Measurements from ENCODE around the gene SPHKAP.

The SPHKAP gene

DNA sequence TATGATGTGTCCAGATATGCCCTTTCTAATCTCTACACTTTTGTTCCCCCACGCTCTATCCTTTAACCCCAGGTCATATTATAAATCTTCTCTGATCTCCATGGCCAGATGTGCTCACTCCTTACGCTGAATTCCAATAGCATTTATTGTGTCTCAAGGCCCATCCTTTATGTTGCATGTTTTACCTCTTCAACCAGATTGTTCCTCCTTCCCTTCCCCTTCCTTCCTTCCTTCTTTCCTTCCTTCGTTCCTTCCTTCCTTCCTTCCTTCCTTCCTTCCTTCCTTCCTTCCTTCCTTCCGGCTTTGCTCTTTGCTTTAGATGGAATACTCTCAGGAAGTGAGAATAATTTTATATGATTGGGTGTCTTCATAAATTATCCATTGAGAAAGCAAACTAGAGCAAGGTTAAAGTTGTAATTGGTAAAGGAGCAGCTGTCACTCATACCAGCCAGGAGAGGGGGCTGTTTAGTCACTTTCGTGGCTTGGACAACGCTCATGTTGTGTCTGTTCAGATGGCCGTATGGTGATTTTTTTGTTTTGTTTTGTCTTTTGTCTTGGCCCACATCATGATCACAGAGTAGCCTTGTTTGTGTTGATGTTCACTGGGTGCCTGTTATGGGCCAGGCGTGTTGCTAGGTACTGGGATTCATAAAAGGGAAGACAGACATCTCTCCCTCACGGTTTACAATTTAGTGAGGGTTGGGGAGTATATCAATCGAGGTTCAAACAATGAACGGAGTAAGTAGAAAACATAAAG, 242.0 kb downstream of the SPHKAP start:
- no peak for TF ChIP-seq YY1 (IDR thresholded peaks at IDR 0.05; ENCODE audit: low read depth)
- no peak for TF ChIP-seq ZBTB7A (IDR thresholded peaks at IDR 0.05; ENCODE audit: low read depth)
- TF ChIP-seq REST (IDR thresholded peaks at IDR 0.05; ENCODE audit: low read depth), result no peak
- peak; percentile 70 for TF ChIP-seq RAD21 (IDR thresholded peaks at IDR 0.05; ENCODE audit: low read depth)
- no peak for TF ChIP-seq USF1 (IDR thresholded peaks at IDR 0.05)
- TF ChIP-seq EP300 (IDR thresholded peaks at IDR 0.05; ENCODE audit: borderline replicate concordance), result no peak
- peak; percentile 74 for TF ChIP-seq TEAD4 (IDR thresholded peaks at IDR 0.05)
- TF ChIP-seq FOXM1 (IDR thresholded peaks at IDR 0.05; ENCODE audit: borderline replicate concordance, low read depth), result no peak

- TF ChIP-seq ZBTB7A (IDR thresholded peaks at IDR 0.05; ENCODE audit: low read depth), result no peak
- no peak for TF ChIP-seq FOXM1 (IDR thresholded peaks at IDR 0.05; ENCODE audit: borderline replicate concordance, low read depth)
- TF ChIP-seq REST (IDR thresholded peaks at IDR 0.05; ENCODE audit: low read depth), result no peak
- TF ChIP-seq RAD21 (IDR thresholded peaks at IDR 0.05; ENCODE audit: low read depth), result no peak
- no peak for TF ChIP-seq TCF12 (IDR thresholded peaks at IDR 0.05; ENCODE audit: low read depth)
- TF ChIP-seq CREB1 (IDR thresholded peaks at IDR 0.05; ENCODE audit: low read depth), result no peak
- no peak for TF ChIP-seq YY1 (IDR thresholded peaks at IDR 0.05; ENCODE audit: low read depth)
- no peak for TF ChIP-seq EP300 (IDR thresholded peaks at IDR 0.05; ENCODE audit: borderline replicate concordance)
- TF ChIP-seq TAF1 (IDR thresholded peaks at IDR 0.05; ENCODE audit: low read depth), result no peak
- TF ChIP-seq CEBPB (IDR thresholded peaks at IDR 0.05), result no peak
- TF ChIP-seq, protein P1, sequence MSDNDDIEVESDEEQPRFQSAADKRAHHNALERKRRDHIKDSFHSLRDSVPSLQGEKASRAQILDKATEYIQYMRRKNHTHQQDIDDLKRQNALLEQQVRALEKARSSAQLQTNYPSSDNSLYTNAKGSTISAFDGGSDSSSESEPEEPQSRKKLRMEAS (IDR thresholded peaks at IDR 0.05), result no peak
- TF ChIP-seq TEAD4 (IDR thresholded peaks at IDR 0.05), result no peak
Observed at GRCh38 chr2:227933884-227934283, 247.6 kb downstream of the SPHKAP start.

GRCh38 chr2:227932403-227932802, 249.1 kb downstream of the SPHKAP start:
- TF ChIP-seq RAD21 (IDR thresholded peaks at IDR 0.05; ENCODE audit: low read depth) (0 out of 2 replicates have a peak, but pooled peaks have one; percentile 5), YY1 (IDR thresholded peaks at IDR 0.05; ENCODE audit: low read depth) (no peak)

DNA sequence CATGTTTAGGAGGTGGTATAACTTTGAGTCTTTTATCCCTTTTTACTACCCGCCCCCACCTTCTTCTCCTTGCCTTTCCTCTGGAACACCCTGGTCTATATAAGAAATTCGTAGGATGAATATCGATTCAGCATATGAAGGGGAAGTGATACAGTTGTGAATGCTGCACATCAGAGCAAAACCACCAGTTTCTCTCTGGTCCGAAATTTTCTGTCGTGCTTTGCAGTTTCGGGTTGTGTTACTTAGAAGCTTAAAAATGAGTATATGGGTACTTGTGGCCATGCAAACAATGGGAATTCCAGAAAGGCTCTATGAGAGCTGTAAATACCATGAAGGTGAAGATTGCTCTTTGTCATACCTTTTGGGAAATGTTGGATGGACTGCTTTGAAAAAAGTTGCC, 249.5 kb downstream of the SPHKAP start:
- no peak for TF ChIP-seq RAD21 (IDR thresholded peaks at IDR 0.05; ENCODE audit: low read depth)
- no peak for TF ChIP-seq EGR1 (IDR thresholded peaks at IDR 0.05)
- TF ChIP-seq USF1 (IDR thresholded peaks at IDR 0.05), result no peak
- TF ChIP-seq REST (IDR thresholded peaks at IDR 0.05; ENCODE audit: low read depth), result no peak
- TF ChIP-seq ZBTB7A (IDR thresholded peaks at IDR 0.05; ENCODE audit: low read depth), result no peak
- TF ChIP-seq, protein P1 (IDR thresholded peaks at IDR 0.05), result no peak
- no peak for TF ChIP-seq EP300 (IDR thresholded peaks at IDR 0.05; ENCODE audit: borderline replicate concordance)
- TF ChIP-seq YY1 (IDR thresholded peaks at IDR 0.05; ENCODE audit: low read depth), result no peak
- no peak for TF ChIP-seq NFIC (IDR thresholded peaks at IDR 0.05)
- TF ChIP-seq FOXM1 (IDR thresholded peaks at IDR 0.05; ENCODE audit: borderline replicate concordance, low read depth), result no peak
- TF ChIP-seq TEAD4 (IDR thresholded peaks at IDR 0.05), result no peak
- TF ChIP-seq TCF12 (IDR thresholded peaks at IDR 0.05; ENCODE audit: low read depth), result no peak
- TF ChIP-seq CEBPB (IDR thresholded peaks at IDR 0.05), result no peak
- TF ChIP-seq TAF1 (IDR thresholded peaks at IDR 0.05; ENCODE audit: low read depth), result no peak
- TF ChIP-seq CREB1 (IDR thresholded peaks at IDR 0.05; ENCODE audit: low read depth), result no peak
